Activated CD8-positive, alpha-beta memory T cell treated with anti-CD3 and anti-CD28 coated beads, Interleukin-2, amount 50 U/mL, for 24 hours (primary cell): Measurements from ENCODE around the gene GABBR2.
A peak's percentile ranks its signal among the peaks of the same experiment; 100 is the strongest.

Experiments
- DNase-seq: peaks from one replicate; pipeline ENCODE4 v3.0.0-alpha.2; 2020; ENCODE audit errors: extremely low read depth

The GABBR2 gene

GRCh38 chr9:98323051-98323830 is 385.5 kb downstream of the GABBR2 start:
- no peak for DNase-seq

GRCh38 chr9:98321269-98321668 is 387.5 kb downstream of the GABBR2 start:
- no peak for DNase-seq

GRCh38 chr9:98318834-98319478 is 389.8 kb downstream of the GABBR2 start:
- no peak for DNase-seq

- no peak for DNase-seq
Measured at GRCh38 chr9:98318041-98318790, 390.5 kb downstream of the GABBR2 start.

- DNase-seq, result no peak
Measured at GRCh38 chr9:98317134-98317857, 391.4 kb downstream of the GABBR2 start.

- DNase-seq, result no peak
Measured at GRCh38 chr9:98316445-98317133, 392.1 kb downstream of the GABBR2 start.

GRCh38 chr9:98315551-98316060 is 393.1 kb downstream of the GABBR2 start:
- DNase-seq, result peak; percentile 54

GRCh38 chr9:98315067-98315453 is 393.7 kb downstream of the GABBR2 start:
- no peak for DNase-seq

- DNase-seq, result no peak
Measured at GRCh38 chr9:98314381-98315066, 394.2 kb downstream of the GABBR2 start.

GRCh38 chr9:98312365-98312764 is 396.4 kb downstream of the GABBR2 start:
- DNase-seq, result no peak

- no peak for DNase-seq
Measured at GRCh38 chr9:98311541-98311940, 397.2 kb downstream of the GABBR2 start.

GRCh38 chr9:98310752-98311392 is 397.9 kb downstream of the GABBR2 start:
- DNase-seq, result no peak

- no peak for DNase-seq
Measured at GRCh38 chr9:98306384-98307145, 402.2 kb downstream of the GABBR2 start.

GRCh38 chr9:98304381-98304780 is 404.4 kb downstream of the GABBR2 start:
- no peak for DNase-seq

GRCh38 chr9:98303633-98304125 is 405.1 kb downstream of the GABBR2 start:
- DNase-seq, result no peak

GRCh38 chr9:98302938-98303632 is 405.6 kb downstream of the GABBR2 start:
- DNase-seq, result no peak

GRCh38 chr9:98302150-98302549 is 406.6 kb downstream of the GABBR2 start:
- DNase-seq, result no peak

- no peak for DNase-seq
Measured at GRCh38 chr9:98300611-98301010, 408.1 kb downstream of the GABBR2 start.

- no peak for DNase-seq
Measured at GRCh38 chr9:98298476-98298875, 410.3 kb downstream of the GABBR2 start.
